Skeletal muscle tissue (tissue), 4 donors: ENCODE results near the gene SYPL1. TPM values are rescaled to one million over a fixed set of nuclear protein-coding genes. Genes with fewer than 3 reads are reported as not detected.

Experiments used
- H3K27ac ChIP-seq: one replicate; pipeline ENCODE4 v1.7.0; 2013; ENCODE audit warnings: mild to moderate bottlenecking, low read depth, low read length, inconsistent platforms
- H3K27me3 ChIP-seq, 3 donors: one replicate each; pipeline ENCODE4 v1.7.0; 2013; ENCODE audit warnings: low read length in 3 of 3; ENCODE audit not compliant: control insufficient read depth in 3 of 3, insufficient read depth in 3 of 3
- H3K36me3 ChIP-seq, 3 donors: one replicate each; pipeline ENCODE4 v1.7.0; 2013; ENCODE audit warnings: low read length in 3 of 3; ENCODE audit not compliant: control insufficient read depth in 3 of 3, insufficient read depth in 3 of 3
- H3K4me1 ChIP-seq, 3 donors: one replicate each; pipeline ENCODE4 v1.7.0; 2013; ENCODE audit warnings: low read length in 3 of 3, mild to moderate bottlenecking in 3 of 3; ENCODE audit not compliant: control insufficient read depth in 3 of 3, insufficient read depth in 3 of 3
- H3K4me3 ChIP-seq, 3 donors: one replicate each; pipeline ENCODE4 v1.7.0; 2013; ENCODE audit warnings: low read length in 3 of 3
- H3K9ac ChIP-seq, 3 donors: one replicate each; pipeline ENCODE4 v1.7.0; 2013; ENCODE audit warnings: low read length in 3 of 3, mild to moderate bottlenecking in 3 of 3, moderate library complexity in 2 of 3, low read depth in 1 of 3
- H3K9me3 ChIP-seq, 3 donors: one replicate each; pipeline ENCODE4 v1.7.0; 2013; ENCODE audit warnings: low read length in 3 of 3; ENCODE audit not compliant: control insufficient read depth in 3 of 3
- total RNA-seq: library from RNA; depleted of rRNA; stranded (reverse); fragments of >200 nt; gene quantifications from one replicate; pipeline ENCODE4 v1.2.3, GENCODE V29; 2014
- donor health status: Osteomylitis.

The SYPL1 gene
- total RNA-seq = 53.2 TPM

DNA sequence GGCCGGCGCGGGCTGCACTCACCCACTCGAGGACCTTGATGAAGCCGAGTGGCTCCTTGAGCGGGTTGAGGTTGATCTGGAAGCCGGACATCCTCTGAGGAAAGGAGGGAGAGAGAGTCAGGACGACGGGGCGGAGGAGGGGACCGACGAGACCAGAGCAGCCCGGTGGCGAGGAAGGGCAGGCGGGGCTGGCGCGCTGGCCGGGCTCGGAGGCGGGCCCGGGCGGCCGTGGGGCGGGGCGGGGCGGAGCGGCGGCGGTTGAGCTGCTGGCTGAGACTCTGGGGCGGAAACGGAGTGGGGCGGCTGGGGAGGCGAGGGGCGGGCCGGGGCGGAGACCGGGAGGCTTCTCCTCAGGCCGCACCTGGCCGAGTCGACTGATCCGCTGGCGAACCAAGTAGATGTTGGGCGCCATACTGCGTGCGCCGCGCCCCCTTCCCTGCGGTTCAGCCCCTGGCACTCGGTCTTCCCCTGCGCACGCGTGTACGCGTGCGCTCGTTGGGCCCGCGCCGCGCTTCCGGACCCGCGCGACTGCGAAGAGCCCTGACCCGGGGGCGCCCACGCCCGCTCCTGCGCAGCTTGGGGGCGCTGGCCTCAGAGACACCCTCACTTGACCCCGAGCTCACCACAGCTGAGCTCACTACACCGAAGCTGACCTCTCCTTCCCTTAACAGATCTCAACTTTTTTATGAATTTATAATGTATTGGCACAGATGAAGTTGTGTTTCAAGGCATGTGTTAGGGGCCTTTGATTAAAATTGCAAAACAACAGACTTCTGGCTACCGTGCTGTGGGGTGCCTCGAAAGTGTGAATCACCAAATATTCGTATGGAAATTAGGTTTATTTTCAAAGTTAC is at the start of gene SYPL1:
TSS of gene SYPL1 (minus strand) at position 195 of the 854 bp plus-strand sequence. CDS start at position 91, 104 bp downstream.
- Histone ChIP-seq H3K27ac (peak within 1 kb of the TSS; percentile 88), H3K9me3 (no peaks in the 10 kb centered on the region), H3K36me3 (no peaks in the 10 kb centered on the region), H3K4me3 (peak within 1 kb of the TSS; percentile 81 to 96 (median 85)), H3K9ac (peak within 1 kb of the TSS; percentile 84 to 97 (median 96)), H3K27me3 (no peaks in the 10 kb centered on the region), H3K4me1 (peaks cover 18 to 35% (median 23%) of the 10 kb centered on the region in 3 donors)

DNA sequence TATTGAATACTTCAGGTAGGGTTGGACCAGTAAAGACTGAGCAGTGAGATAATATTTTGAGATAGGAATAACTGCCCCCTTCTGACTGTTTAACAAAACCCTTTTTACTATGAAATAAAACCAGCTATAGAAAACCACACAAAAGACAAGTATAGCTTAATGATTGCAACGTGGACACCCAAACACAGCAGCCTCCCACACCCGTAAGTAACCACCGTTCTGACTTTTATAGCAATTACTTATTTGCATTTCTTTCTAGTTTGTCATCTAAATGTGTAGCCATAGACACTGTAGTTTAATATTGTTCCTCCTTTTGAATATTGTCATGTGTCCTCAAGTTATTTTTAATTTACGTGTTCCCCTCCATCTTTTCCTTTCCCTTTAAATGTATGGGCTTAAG is 42.9 kb upstream of the SYPL1 start:
- Histone ChIP-seq H3K9me3 (no peaks in the 10 kb centered on the region), H3K27me3 (no peaks in the 10 kb centered on the region), H3K36me3 (no peaks in the 10 kb centered on the region), H3K9ac (no peak overlapping the region), H3K4me1 (peaks cover 0 to 15% (median 8%) of the 10 kb centered on the region in 3 donors), H3K27ac (no peak overlapping the region), H3K4me3 (no peak overlapping the region)

DNA sequence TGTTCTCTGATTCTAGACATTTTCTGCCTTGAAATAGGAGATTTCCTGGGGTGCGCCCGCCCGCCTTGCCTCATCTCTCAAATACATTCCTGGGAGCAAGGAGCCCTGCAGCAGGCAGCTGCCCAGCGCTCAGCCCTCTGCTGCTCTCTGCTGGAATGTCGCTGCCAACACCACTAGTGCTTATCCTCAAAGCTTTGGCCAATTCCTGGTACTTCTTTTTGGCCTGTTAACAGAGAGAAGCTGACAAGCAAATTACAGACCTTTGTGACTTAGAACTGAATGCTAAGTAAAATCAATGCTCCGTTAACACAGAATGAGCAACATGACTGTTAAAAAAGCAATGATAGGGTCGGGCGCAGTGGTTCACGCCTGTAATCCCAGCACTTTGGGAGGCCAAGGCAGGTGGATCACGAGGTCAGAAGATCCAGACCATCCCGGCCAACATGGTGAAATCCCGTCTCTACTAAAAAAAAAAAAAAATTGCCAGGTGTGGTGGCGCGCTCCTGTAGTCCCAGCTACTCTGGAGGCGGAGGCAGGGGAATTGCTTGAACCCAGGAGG is 41.9 kb upstream of the SYPL1 start:
- Histone ChIP-seq H3K9me3 (no peaks in the 10 kb centered on the region), H3K27ac (no peak overlapping the region), H3K27me3 (no peaks in the 10 kb centered on the region), H3K9ac (peak overlapping the region in 1 of 3 donors; percentile 41), H3K4me3 (peak overlapping the region in 2 of 3 donors; percentile 7 to 37), H3K36me3 (no peaks in the 10 kb centered on the region), H3K4me1 (peaks cover 0 to 15% (median 8%) of the 10 kb centered on the region in 3 donors)

DNA sequence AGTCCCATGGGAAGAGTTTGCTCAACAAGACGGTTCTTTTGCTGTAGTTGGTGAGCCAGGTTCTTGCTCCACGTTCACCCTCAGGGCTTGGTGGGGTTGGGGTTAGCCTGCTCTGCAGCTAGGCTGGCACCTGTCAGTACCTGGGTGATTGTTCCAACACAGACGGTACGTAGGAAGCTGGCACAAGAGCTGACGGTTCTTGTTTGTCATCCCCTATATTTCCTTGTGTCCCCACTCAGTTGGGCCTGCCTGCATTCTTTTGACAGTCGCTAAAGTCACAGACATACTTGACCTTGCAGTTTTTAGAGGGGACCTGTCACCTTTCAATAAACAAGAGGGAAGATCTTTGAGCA is 40.2 kb upstream of the SYPL1 start:
- no peaks in the 10 kb centered on the region for H3K9me3 ChIP-seq
- no peak overlapping the region for H3K4me3 ChIP-seq
- H3K9ac ChIP-seq = no peak overlapping the region
- H3K4me1 ChIP-seq = peaks cover 0 to 15% (median 8%) of the 10 kb centered on the region in 3 donors
- H3K27me3 ChIP-seq = no peaks in the 10 kb centered on the region
- no peaks in the 10 kb centered on the region for H3K36me3 ChIP-seq
- H3K27ac ChIP-seq = no peak overlapping the region

DNA sequence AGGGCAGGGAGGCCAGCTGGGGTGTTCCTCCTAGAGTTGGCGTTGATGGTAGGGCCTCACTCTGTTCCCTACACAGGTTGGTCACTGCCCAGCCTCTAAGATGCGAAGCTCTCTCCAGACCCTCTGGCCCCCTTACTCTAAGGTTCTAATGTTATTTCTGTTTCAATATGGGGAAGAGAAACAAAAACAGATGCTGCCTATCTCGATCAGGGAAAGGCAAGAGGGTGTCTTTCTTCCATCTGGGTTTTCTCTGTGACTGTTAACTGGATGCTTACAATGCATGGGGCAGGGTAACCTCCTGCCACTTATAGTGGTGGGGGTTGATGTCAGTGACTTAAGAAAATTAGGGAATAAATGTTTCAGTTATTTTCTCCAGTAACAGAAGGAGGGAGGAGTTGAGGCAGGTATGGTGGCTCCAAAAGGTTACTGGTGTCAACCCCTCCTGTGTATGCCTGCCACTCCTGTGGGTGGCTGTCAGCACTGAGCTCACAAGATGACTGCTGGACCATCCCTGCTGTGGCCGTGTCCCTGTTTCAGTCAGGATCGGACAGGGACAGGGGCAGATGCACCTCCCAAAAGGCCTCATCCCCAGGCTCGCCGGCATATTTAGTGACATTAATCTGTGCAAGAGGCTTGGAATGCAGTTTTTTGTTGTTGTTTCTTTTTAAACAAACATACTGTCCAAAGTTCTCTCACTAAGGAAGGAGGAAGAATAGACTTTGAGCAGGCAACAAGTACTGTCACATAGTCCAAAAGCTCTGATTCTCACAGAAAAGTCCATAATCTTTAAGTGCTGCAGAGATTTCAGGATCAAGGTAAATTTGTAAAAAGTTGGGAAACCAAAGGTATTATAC is 39.6 kb upstream of the SYPL1 start:
- Histone ChIP-seq H3K36me3 (no peaks in the 10 kb centered on the region), H3K9me3 (no peaks in the 10 kb centered on the region), H3K9ac (no peak overlapping the region), H3K4me3 (no peak overlapping the region), H3K27ac (no peak overlapping the region), H3K27me3 (no peaks in the 10 kb centered on the region), H3K4me1 (peaks cover 0 to 15% (median 8%) of the 10 kb centered on the region in 3 donors)

DNA sequence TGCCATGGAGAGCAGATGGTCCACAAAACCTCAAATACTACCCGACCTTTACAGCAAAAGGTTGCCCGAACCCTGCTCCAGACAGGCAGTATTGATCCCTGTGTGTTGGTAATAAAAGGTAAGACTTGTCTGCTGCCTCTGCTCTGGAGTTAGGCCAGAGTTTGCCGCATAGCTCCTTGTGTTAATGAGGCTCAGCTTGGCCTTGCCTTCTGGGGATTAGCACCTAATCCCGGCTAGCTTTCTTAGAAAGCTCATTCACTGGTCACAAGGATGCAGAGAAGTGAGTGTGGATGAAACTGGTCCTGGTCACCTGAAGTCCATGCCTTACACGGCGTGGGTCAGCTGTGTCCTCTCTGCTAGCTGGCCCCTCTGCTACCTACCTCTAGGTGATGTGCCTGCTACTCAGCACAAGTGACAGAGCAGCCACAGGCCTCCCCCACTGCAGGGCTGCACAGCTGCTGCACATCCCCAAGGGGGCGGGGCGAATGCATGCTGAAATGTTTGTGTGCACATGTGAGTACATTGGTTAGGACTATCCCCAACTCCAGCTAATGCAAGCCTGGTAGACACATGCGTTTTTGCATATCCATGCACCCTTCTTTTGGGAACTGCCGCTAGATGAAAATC is 31.7 kb upstream of the SYPL1 start:
- H3K27me3 ChIP-seq = no peaks in the 10 kb centered on the region
- no peak overlapping the region for H3K27ac ChIP-seq
- peaks cover 12 to 22% (median 15%) of the 10 kb centered on the region in 3 donors for H3K4me1 ChIP-seq
- no peak overlapping the region for H3K9ac ChIP-seq
- H3K4me3 ChIP-seq = no peak overlapping the region
- no peaks in the 10 kb centered on the region for H3K36me3 ChIP-seq
- no peaks in the 10 kb centered on the region for H3K9me3 ChIP-seq

DNA sequence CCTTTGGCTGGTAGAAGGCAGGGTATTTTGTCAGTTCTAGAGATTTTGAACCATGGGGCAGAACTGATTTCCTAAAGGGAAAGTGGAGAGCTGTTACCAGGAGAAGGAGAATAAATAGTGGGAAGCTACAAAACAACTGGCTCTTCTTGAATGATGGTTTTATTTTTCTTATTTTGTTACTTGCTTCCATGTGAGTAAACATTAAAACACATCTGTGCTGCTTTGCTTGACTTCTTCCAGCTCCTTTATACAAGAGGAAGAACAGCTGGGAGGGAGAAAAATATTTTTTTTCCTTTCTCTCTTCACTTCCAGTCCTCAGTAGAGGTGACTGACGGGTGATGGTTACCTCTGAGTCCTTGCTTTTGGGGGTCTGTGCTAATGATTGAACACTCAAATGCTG is 30.0 kb upstream of the SYPL1 start:
- Histone ChIP-seq H3K4me3 (no peak overlapping the region), H3K27ac (no peak overlapping the region), H3K9ac (no peak overlapping the region)

DNA sequence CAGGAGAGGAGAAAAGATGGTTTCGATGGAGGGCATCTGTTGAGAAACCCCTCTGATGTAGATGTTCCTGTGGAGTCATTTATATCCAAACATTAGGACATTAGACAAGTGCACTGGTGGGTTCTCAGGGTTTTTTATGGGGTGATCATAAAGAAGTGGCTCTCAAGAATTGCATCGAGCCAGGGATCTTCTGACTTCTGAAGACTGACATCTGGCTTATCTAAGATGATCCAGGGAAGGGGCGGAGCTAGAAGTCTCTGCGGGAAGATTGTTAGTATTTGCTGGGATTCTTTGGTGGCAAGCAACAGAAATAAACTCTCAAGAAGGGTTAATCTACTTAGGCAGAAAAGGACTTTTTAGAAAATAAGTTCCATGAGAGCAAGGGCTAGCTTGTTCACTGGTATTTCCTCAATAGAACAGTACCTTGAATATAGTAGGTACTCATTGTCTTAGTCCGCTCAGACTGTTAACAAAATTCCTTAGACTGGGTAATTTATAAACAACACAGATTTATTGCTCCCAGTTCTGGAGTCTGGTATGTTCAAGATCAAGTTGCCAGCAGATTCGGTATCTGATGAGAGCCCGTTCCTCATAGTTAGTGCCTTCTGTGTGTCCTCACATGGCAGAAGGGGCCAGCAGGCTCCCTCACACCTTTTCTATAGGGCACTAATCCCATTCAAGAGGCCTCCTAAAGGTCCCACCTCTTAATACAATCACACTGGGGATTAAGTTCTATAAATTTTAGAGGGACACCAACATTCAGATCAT is 28.5 kb upstream of the SYPL1 start:
- Histone ChIP-seq H3K4me1 (peaks cover 12 to 32% (median 28%) of the 10 kb centered on the region in 3 donors), H3K4me3 (peak overlapping the region in 1 of 3 donors; percentile 25), H3K9ac (peak overlapping the region; percentile 34 to 67 (median 60)), H3K36me3 (no peaks in the 10 kb centered on the region), H3K27ac (peak overlapping the region; percentile 98), H3K9me3 (no peaks in the 10 kb centered on the region), H3K27me3 (no peaks in the 10 kb centered on the region)

More for the DNA sequence above, 30.0 kb upstream of the SYPL1 start:
- H3K27me3 ChIP-seq = no peaks in the 10 kb centered on the region
- peaks cover 12 to 28% (median 20%) of the 10 kb centered on the region in 3 donors for H3K4me1 ChIP-seq
- H3K36me3 ChIP-seq = no peaks in the 10 kb centered on the region
- no peaks in the 10 kb centered on the region for H3K9me3 ChIP-seq
